HepG2 (cell line): ENCODE data around the gene SLA2. TPM values are rescaled to one million over a fixed set of nuclear protein-coding genes. Genes with fewer than 3 reads are reported as not detected.

ENCODE experiments used
- ATAC-seq: fragments of 200-7000 bp; cut with Tn5 transposase; 3 replicates; pipeline ENCODE4 v1.9.1; 2020; ENCODE audit warnings: mild to moderate bottlenecking, moderate library complexity
- BruUV-seq: library from RNA; stranded (reverse); fragments of 400-500 nt; replicated peaks from 2 replicates; lab custom pipeline; 2021; lab: Mats Ljungman, UMichigan
- CTCF ChIA-PET: fragments of 300-600 bp; formaldehyde crosslinking; extraction: SDS; loops from one replicate; lab custom pipeline; 2021; ENCODE audit warnings: low total read pairs, inconsistent platforms, low intra/inter-chr PET ratio; lab: Yijun Ruan, JAX
- POLR2A ChIA-PET: fragments of 350-600 bp; sonication (Branson Sonifier 250); formaldehyde crosslinking; loops from one replicate; lab custom pipeline; 2020; ENCODE audit warnings: antibody characterized with exemption, inconsistent platforms; lab: Yijun Ruan, JAX
- DNase-seq: peaks from one replicate; pipeline ENCODE4 v3.0.0-alpha.2; 2015; ENCODE audit warnings: low spot score
- FAIRE-seq: peaks from 3 replicates; lab custom pipeline; 2011; peaks lifted over from hg19 to GRCh38; lab: Jason Lieb, UNC
- H2AFZ ChIP-seq: one replicate; pipeline ENCODE4 v1.6.1; 2011; ENCODE audit warnings: low read length, inconsistent platforms
- H3K27ac ChIP-seq: fragments of 300-600 bp; 3 replicates; pipeline ENCODE4 v1.8.0; 2011; ENCODE audit warnings: mixed run types, mild to moderate bottlenecking, mixed read lengths, low read length, inconsistent platforms; ENCODE audit not compliant: insufficient read depth; ENCODE audit errors: extremely low read length
- H3K27me3 ChIP-seq, 2 experiments: fragments of 200-600 bp in 1 of 2; 2 replicates in 1 of 2; 3 replicates in 1 of 2; pipeline versions ENCODE4 v1.6.0 to v1.8.0; 2011; ENCODE audit warnings: low read length in 2 of 2, mild to moderate bottlenecking in 2 of 2, moderate library complexity in 2 of 2, inconsistent platforms in 1 of 2; ENCODE audit not compliant: insufficient read depth in 2 of 2, control insufficient read depth in 1 of 2
- H3K36me3 ChIP-seq, 2 experiments: fragments of 200-600 bp in 1 of 2; replicated peaks in 1 of 2; 2 replicates in 1 of 2; 3 replicates in 1 of 2; pipeline versions ENCODE4 v1.5.1 to v1.8.0; 2011; ENCODE audit warnings: low read length in 2 of 2, inconsistent platforms in 1 of 2; ENCODE audit not compliant: insufficient read depth in 2 of 2, control insufficient read depth in 1 of 2
- H3K4me1 ChIP-seq: 2 replicates; pipeline ENCODE4 v1.5.1; 2012; ENCODE audit warnings: low read length, inconsistent platforms; ENCODE audit not compliant: insufficient read depth
- H3K4me2 ChIP-seq: 2 replicates; pipeline ENCODE4 v1.6.0; 2011; ENCODE audit warnings: low read depth, low read length, inconsistent platforms
- H3K4me3 ChIP-seq, 3 experiments: fragments of 200-600 bp in 1 of 3; sonication (generic), shearing (Covaris generic) in 1 of 3; replicated peaks in 1 of 3; 2 replicates each; pipeline ENCODE4 v1.5.1; 2011 to 2016; ENCODE audit warnings: low read length in 3 of 3, inconsistent platforms in 2 of 3, low read depth in 2 of 3, mild to moderate bottlenecking in 2 of 3, control low read depth in 1 of 3, mixed read lengths in 1 of 3; ENCODE audit not compliant: insufficient read depth in 1 of 3
- H3K79me2 ChIP-seq: one replicate; pipeline ENCODE4 v1.6.1; 2011; ENCODE audit warnings: low read length, inconsistent platforms; ENCODE audit not compliant: insufficient read depth
- H3K9ac ChIP-seq: 2 replicates; pipeline ENCODE4 v1.6.0; 2011; ENCODE audit warnings: mild to moderate bottlenecking, low read depth, low read length, inconsistent platforms; ENCODE audit not compliant: insufficient read depth
- H3K9me3 ChIP-seq: 2 replicates; pipeline ENCODE4 v1.5.1; 2012; ENCODE audit warnings: mild to moderate bottlenecking, low read length
- H4K20me1 ChIP-seq: 2 replicates; pipeline ENCODE4 v1.6.0; 2011; ENCODE audit warnings: inconsistent platforms, mild to moderate bottlenecking, low read length, moderate library complexity; ENCODE audit not compliant: insufficient read depth
- ATF1 ChIP-seq: IDR thresholded peaks from 2 replicates; pipeline ENCODE4 v1.6.1; 2016; ENCODE audit warnings: mild to moderate bottlenecking, control low read depth
- NCOA2 ChIP-seq: sonication (generic); formaldehyde crosslinking; IDR thresholded peaks from 2 replicates; pipeline ENCODE4 v1.8.0; 2022; ENCODE audit warnings: inconsistent platforms
- NFKB2 ChIP-seq: sonication (generic); formaldehyde crosslinking; IDR thresholded peaks from 2 replicates; pipeline ENCODE4 v1.4.0; 2020; ENCODE audit warnings: missing genetic modification reagents, borderline replicate concordance
- RBAK ChIP-seq: sonication (generic); formaldehyde crosslinking; IDR thresholded peaks from 2 replicates; pipeline ENCODE4 v1.5.1; 2020; ENCODE audit warnings: mild to moderate bottlenecking, missing genetic modification reagents
- SMARCE1 ChIP-seq: fragments of 450-650 bp; IDR thresholded peaks from 2 replicates; pipeline ENCODE4 v1.6.1; 2017; ENCODE audit warnings: borderline replicate concordance
- SOX13 ChIP-seq, 3 experiments: fragments of 450-650 bp in 1 of 3; sonication (generic) in 1 of 3; formaldehyde crosslinking in 1 of 3; IDR thresholded peaks in 2 of 3; conservative IDR thresholded peaks in 1 of 3; 2 replicates each; pipeline versions ENCODE4 v1.5.0 to v1.6.1; 2016 to 2020; ENCODE audit warnings: antibody characterized with exemption in 1 of 3, mild to moderate bottlenecking in 1 of 3, missing compliant biosample characterization in 1 of 3, missing genetic modification reagents in 1 of 3, moderate library complexity in 1 of 3
- WIZ ChIP-seq: sonication (generic); formaldehyde crosslinking; IDR thresholded peaks from 2 replicates; pipeline ENCODE4 v1.5.1; 2020; ENCODE audit warnings: mild to moderate bottlenecking, missing genetic modification reagents
- WGBS: methylation state at CpG from one replicate; pipeline ENCODE4 v1.1.6; 2017; ENCODE audit warnings: low lambda C conversion rate; 5-methylcytosine and 5-hydroxymethylcytosine counted together
- in situ Hi-C: cut with HindIII; loops from 2 replicates; pipeline ENCODE4 v1.10.0; 2017; ENCODE audit warnings: low pct_unique_long_range_greater_than_20kb; ENCODE audit not compliant: extremely low pct_ligation_motif_present
- intact Hi-C: fragments of 100-400 bp; cut with micrococcal nuclease; formaldehyde crosslinking; loops from one replicate; pipeline ENCODE4 v1.10.0; 2022; ENCODE audit not compliant: unreplicated experiment
- polyA plus RNA-seq, 8 experiments: library from polyadenylated mRNA; depleted of rRNA in 3 of 8; stranded (reverse) in 7 of 8; unstranded in 1 of 8; fragments of >200 nt; fragmentation: Illumina TruSeq in 4 of 8; extraction: Trizol in 4 of 8; gene quantifications; 2 replicates each; pipeline versions ENCODE4 v1.2.1 to v1.2.3, GENCODE V29; 2011 to 2016; ENCODE audit warnings: low read depth in 4 of 8, missing spikeins in 1 of 8, mixed read lengths in 1 of 8; ENCODE audit not compliant: insufficient read depth in 1 of 8
- total RNA-seq, 5 experiments: library from RNA; depleted of rRNA; stranded (reverse); fragments of >200 nt; fragmentation: Illumina TruSeq; extraction: Trizol; gene quantifications; 2 replicates each; pipeline ENCODE4 v1.2.3, GENCODE V29; 2016; ENCODE audit warnings: low read depth in 1 of 5
- TF ChIP-seq, protein P1 (sequence below): IDR thresholded peaks from 2 replicates; pipeline ENCODE4 v1.6.1; 2016; ENCODE audit warnings: control low read depth

Gene SLA2
- total and polyA plus RNA-seq, 2 of the 13 experiments (the other 11 are each of a cell fraction or from before 2014, with no cell fraction given), result 1.6 to 3.6 TPM

DNA sequence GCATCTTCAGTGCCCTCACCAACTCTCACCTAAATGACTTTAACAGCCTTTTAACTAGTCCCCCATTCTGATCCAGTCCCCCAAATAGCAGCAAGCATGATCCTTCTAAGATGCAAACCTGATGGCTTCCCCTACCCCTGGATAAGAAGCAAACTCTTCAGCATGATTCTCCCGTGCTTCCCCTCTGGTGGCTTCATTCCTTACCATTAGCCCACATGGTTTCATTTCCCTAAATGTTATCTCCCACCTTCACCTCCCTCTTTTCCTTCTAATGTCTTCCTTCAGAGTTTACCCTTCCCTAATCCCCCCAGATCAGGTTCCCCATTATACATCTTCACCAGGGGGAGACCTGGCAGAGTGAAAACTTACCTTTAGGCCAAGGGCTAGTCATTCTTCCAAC lies 44.5 kb downstream of the SLA2 start (continued):
- TF ChIP-seq, protein P1, sequence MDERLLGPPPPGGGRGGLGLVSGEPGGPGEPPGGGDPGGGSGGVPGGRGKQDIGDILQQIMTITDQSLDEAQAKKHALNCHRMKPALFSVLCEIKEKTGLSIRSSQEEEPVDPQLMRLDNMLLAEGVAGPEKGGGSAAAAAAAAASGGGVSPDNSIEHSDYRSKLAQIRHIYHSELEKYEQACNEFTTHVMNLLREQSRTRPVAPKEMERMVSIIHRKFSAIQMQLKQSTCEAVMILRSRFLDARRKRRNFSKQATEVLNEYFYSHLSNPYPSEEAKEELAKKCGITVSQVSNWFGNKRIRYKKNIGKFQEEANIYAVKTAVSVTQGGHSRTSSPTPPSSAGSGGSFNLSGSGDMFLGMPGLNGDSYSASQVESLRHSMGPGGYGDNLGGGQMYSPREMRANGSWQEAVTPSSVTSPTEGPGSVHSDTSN (CRISPR knock-in tag), result no peak
- no peak for TF ChIP-seq ATF1
- no peak for TF ChIP-seq WIZ (CRISPR knock-in tag)
- TF ChIP-seq SOX13 (IDR thresholded peaks at IDR 0.05), result no peak
- no peak for TF ChIP-seq SOX13 (CRISPR knock-in tag; conservative IDR thresholded peaks at IDR 0.05 in 1 of 2, IDR thresholded peaks at IDR 0.05 in 1 of 2)
- no peak for TF ChIP-seq NFKB2 (CRISPR knock-in tag)

DNA sequence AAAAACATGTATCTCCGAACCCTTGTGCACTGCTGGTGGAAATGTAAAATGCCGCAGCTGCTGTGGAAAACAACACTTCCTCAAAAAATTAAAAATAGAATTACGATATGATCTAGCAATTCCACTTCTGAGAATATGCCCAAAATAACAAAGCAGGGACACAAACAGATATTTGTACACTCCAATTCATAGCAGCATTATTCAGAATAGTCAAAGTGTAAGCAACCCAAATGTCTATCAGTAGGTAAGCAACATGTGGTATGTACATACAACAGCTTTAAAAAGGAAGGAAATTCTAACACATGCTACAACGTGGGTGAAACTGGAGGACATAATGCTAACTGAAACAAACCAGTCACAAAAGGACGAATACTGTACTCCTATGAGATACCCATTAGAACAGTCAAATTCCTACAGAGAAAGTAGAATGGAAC lies 46.1 kb downstream of the SLA2 start:
- ChIA-PET CTCF (no interaction called here), POLR2A (interaction anchor here (1.8 kb wide), 1 partner anchor 27 kb away, joined by 5 read pairs; the partner anchor contains the start of gene TGIF2)
- H3K9me3 ChIP-seq, result no peaks in the 10 kb centered on the region
- H3K4me3 ChIP-seq, result no peak overlapping the region
- no TSS peak for BruUV-seq
- TF ChIP-seq NCOA2 (CRISPR knock-in tag) (0 out of 2 replicates have a peak, but pooled peaks have one; percentile 16), RBAK (CRISPR knock-in tag) (no peak), SMARCE1 (0 out of 2 replicates have a peak, but pooled peaks have one; percentile 6)
- H3K79me2 ChIP-seq, result no peaks in the 10 kb centered on the region
- H3K36me3 ChIP-seq, result no peaks in the 10 kb centered on the region
- H3K9ac ChIP-seq, result no peak overlapping the region
- intact Hi-C loops, result no loop called here
- ATAC-seq (no peak), DNase-seq (no peak), FAIRE-seq (no peak)
- no peak overlapping the region for H3K4me2 ChIP-seq
- H3K27ac ChIP-seq, result no peak overlapping the region
- WGBS, result 79% methylated on average over 5 of the region's 5 CpGs
- in situ Hi-C loops, result no loop called here
- no peak overlapping the region for H2AFZ ChIP-seq
- H3K4me1 ChIP-seq, result peaks cover 23% of the 10 kb centered on the region
- H4K20me1 ChIP-seq, result no peaks in the 10 kb centered on the region
- no peaks in the 10 kb centered on the region for H3K27me3 ChIP-seq
